Measurements from ENCODE around the gene MARVELD1.

DNA sequence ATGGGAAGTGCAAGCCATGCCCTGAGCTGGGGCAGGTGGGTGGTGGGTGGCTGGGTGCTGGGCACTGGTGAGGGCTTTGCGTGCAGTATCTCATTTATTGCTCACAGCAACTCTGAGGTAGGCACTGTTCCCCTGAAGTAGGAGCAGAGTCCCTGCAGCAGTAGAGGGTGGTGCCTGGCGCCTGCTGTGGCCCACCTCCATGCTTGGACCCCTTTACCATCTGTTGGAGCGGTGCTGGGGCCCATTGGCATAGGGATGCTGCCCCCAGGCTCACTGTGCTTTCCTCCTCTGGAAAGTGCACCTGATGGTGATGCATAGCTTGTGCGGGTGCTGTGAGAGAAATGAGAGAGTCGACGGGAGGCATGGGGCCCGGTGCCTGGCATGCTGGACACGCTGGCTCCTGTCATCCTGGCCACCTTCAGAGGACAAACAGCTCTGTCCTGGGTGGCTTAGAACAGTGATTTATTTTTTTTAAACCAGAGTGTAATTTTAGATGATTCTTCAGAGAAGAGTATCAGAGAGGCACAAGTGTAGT is 47.9 kb downstream of the MARVELD1 start:
- TF ChIP-seq, protein P1, sequence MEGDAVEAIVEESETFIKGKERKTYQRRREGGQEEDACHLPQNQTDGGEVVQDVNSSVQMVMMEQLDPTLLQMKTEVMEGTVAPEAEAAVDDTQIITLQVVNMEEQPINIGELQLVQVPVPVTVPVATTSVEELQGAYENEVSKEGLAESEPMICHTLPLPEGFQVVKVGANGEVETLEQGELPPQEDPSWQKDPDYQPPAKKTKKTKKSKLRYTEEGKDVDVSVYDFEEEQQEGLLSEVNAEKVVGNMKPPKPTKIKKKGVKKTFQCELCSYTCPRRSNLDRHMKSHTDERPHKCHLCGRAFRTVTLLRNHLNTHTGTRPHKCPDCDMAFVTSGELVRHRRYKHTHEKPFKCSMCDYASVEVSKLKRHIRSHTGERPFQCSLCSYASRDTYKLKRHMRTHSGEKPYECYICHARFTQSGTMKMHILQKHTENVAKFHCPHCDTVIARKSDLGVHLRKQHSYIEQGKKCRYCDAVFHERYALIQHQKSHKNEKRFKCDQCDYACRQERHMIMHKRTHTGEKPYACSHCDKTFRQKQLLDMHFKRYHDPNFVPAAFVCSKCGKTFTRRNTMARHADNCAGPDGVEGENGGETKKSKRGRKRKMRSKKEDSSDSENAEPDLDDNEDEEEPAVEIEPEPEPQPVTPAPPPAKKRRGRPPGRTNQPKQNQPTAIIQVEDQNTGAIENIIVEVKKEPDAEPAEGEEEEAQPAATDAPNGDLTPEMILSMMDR (IDR thresholded peaks at IDR 0.05 in 8 of 11, conservative IDR thresholded peaks at IDR 0.05 in 3 of 11), result no peak
- TF ChIP-seq POLR2AphosphoS5 (IDR thresholded peaks at IDR 0.05), result peak in 1 of 3 donors; percentile 8
- no peak for TF ChIP-seq POLR2A (IDR thresholded peaks at IDR 0.05)

Data from spleen (tissue), 7 donors.